ENCODE results near the gene TP53BP2.

The TP53BP2 gene

DNA sequence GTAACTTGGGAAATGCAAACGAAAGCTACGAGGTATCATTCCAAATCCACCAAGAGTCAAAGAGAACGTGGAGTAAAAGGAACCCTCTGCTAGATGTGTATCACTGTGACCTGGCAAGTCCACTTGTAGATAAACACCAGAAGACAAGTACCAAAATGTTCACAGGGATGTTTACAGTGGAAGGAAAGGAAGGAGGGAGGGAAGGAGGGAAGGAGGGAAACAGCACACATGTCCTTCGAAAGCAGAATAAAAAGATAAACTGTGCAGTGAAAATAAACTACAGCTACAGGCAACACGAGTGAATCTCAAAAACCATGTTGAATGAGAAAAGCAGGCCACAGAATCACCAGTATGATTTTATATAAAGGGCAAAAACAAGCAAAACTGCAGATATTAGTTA is 59.9 kb downstream of the TP53BP2 start:
- DNase-seq, result no peak

DNA sequence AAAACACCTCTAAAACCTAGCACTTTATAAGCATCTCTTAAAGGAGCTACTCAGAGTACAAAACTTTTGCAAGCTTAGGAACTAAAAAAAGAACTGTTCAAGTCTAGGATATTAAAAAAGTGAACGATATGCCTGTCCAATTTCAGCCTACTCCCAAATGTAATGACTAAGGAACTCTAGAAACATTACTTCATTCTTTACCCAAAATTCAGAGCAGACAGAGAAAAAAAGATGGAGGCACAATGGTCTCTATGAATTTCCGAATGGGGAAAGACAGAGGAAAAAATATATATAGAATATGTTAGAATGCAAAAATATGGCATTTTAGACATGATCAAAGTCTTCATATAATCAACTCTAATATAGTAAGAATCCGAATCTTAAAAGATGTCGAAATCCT is 61.2 kb downstream of the TP53BP2 start:
- DNase-seq, result no peak

DNA sequence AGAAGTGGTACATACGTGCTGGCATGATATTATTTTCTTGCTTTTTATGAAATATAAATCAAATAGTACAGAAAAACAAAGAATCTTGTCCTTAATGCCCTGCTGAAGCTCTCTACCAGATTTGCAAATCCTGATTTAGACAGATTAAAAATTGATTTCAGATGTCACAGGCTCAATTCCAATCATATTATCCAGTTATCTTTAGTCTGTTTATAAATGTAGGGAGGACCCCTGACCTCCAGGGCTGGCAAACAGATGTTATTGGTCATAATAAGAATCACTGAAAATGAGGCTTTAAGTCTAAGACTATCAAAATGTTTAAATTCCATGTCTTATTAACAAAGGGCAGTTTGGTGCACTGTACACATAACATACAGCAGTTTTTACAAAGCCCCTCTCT is 62.1 kb downstream of the TP53BP2 start:
- no peak for DNase-seq

DNA sequence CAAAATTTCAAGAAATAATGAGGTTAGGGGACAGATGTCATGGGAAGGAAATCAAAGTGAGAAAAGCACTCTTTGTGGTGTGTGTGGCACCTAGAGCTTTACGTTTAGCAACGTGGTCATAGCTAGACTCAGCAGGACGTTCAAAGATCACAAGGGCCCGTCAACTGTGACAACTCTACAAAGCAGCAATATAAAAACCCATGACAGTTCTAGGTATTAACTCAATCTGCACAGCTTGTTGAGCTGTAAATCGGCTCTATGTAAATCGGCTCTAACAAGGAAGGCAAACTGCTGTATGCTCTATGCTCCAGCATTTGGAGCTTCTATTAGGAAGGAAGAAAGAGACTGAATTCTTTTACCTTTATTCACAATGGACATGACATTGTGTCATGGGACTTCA is 64.8 kb downstream of the TP53BP2 start:
- DNase-seq, result no peak

DNA sequence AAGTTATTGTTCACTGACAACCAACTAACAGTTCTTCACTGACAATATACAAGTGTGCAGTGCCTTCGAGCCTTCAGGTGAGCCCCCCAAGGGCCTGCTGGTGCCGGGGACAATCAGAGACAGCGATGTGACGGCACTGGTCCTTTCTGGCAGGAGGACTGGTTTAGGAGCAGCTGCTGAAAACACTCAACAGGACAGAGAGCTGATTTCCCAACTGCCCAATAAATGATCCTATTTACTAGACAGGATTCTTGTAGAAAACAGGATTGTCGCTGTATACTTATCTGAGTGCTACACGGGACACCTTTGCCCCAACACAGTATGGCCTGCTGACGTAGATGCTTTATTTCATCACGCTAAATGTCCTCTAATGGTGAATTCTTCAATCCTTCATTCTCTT is 65.4 kb downstream of the TP53BP2 start:
- no peak for DNase-seq

DNA sequence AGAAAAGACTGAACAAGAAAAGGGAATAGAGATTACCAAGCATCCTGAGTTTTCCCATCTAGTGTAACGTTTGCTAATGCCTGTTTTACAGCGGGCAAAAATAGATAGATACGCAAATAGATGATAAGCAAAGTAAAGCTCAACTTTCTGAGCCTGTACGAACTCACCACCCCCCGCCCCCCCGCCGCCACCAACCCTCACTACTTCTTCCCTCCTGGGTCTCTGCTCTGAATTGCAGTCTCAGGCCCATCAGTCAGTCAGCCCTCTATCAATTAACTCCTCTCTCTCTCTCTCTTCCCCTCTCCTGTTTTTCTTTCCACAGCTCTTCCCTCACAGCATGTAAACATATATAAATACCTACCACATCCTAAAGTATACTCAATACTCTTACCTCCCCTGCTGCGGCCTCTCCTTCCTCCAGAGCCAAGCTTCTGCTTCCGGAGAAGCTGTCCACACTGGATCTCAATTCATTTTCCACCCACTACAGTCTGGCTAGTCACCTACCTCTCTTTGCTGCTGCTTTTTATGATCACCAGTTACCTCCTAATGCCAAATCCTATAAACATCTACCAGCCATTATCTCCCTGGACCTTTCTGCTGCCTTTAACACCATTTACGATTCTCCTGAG is 68.8 kb downstream of the TP53BP2 start:
- DNase-seq, result no peak

DNA sequence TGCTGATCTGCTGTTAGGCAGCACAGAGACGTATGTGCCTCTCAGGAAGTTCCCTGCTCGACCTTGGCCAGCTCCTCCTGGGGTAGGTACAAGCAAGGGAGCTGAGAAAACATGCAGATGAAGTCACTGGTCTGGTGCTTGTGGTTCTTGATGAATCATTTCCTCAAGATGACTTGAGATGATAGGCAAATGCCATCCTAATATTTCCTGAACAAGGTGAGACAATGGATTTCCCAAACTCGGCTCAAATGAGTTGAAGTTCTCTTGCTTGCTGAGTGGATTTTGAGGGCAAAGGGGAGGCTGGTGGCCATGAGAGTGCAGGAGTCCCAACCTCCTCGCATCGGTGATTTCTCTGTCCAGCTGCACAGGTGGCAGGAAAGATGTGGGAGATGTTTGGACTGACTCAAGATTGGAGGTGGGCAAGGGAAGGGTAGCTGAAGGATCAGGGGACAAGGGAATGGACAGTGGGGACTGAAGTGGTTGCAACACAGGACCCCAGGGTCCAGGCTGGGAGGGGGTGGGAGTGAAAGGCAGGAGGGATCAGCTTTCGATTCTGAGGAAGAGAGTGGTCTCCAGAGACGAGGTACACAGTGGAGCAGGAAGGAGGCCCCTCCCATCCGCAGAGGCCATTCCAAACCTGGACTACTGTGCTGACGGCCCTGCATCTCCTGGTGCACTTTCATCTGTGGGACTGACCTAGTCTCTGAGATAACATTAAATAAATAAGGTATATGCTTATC is 69.5 kb downstream of the TP53BP2 start:
- peak; percentile 51 for DNase-seq

DNA sequence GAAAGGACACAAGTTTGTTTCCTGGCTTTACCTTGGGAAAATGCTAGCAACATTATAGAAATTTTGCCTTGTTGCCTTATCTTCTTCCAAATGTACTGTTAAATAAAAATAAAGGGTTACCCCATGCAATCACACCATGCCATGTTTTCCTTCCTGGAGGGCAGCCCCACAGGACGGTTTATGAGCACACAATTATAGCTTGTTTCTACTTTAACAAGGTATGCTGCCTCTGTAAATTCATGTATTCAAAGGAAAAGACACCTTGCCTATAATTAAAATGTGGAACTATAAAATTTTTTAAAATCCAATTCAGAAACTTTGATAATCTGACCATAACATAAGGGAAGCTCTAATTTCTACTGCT is 70.1 kb downstream of the TP53BP2 start:
- DNase-seq, result no peak

DNA sequence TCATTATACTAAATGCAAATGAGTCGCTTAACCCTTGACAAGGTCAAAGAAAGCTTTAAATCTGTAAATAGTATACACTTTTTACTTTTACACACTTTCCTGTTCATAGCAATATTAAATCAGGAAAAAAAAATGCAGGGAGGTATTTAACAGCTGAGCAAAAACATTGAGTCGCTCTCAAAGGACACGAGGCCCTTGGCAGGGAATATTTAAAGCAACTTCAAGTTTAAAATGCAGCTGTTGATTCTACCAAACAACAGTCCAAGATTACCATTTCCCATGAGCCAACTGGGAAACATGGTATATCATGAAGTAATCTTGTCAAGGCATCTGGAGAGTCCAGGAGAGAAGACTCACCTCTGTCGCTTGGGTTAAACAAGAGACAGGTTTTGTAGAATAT is 70.7 kb downstream of the TP53BP2 start:
- DNase-seq, result no peak

DNA sequence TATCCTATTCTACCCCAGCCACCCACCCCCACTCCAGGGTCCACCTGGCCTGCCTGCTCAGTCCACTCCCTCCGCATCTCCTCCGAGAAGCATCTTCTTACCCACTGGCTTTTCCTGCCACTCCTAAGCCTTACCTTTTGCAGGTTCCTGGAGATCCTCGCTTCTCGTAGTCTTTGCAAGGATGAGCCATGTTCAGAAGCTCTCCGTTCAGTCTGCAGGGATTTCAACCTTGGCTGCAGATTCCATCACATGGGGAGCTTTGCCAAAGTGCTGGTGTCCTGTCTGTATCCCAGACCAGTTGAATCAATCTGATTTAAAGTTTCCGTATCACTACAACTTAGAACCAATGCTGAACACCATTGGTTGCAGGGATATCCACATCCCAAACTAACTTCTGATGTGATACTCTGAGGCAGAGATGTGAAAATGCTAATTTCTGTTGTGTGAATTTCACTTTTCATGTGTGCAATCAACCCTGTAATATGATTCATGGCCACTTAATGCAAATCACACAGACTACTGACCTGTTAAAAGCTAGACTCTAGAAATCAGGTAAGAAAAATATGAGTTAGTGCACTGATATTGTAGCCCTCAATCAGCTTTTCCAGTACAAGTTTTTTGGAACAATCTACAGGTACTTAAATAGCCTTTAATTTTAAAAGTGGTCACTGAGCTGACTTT is 71.5 kb downstream of the TP53BP2 start:
- no peak for DNase-seq

DNA sequence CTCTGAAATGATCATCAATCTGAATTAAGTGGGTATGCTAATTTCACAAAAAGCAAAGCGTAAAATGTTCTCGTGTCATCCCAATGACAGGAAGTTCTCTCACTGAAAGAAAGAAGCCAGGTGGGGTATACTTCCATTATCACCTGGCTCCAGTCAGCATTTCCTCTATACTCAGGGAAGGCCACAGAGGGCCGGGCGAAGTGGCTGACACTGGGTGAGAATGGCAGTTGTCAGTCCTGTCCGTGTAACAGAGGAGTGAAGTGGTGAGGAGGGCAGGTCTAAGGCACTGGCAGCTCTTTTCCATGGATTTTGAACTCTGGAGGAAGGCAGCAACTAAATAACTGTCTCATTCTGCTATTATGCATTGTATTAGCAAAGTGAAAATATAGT is 73.0 kb downstream of the TP53BP2 start:
- DNase-seq, result no peak

DNA sequence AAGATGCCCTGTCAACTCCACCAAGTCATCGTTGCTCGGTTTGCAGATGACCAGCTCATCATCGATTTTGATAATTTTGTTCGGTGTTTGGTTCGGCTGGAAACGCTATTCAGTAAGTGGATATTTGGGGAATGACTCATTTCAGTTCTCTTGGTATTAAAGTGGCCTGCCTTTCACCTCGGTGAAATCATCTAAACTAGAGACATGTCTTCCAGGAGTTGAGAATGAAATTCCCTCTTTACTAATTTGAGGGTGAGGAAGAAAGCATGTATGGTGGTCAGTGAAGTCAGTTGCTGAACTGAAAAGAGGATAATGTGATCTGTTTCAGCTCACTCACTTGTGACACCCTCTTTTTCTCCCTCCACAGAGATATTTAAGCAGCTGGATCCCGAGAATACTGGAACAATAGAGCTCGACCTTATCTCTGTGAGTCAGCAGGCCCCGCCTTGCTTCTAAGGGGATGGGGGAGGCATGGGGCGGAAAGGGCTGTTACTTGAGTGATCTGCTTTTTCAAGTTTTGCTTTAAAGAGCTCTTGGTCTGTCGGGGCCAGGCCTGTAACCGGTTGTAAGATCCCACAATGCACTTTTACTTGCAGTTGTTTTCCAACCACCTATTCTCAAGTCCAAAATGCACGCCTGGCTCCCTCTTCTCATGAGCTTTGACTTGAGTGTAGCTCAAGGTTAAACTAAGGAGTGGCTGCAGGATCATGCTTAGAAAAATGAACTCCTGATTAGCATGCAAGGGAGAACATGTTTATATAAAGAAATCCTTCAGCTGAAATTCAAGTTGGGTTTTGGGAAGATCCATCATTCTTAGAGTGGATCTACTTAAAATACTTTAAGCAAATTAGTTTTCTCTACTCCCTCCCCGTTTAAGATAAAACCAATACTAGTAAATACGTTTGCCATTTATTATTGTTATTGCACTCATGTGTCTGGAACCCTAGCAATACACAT is 73.7 kb downstream of the TP53BP2 start:
- DNase-seq, result no peak

DNA sequence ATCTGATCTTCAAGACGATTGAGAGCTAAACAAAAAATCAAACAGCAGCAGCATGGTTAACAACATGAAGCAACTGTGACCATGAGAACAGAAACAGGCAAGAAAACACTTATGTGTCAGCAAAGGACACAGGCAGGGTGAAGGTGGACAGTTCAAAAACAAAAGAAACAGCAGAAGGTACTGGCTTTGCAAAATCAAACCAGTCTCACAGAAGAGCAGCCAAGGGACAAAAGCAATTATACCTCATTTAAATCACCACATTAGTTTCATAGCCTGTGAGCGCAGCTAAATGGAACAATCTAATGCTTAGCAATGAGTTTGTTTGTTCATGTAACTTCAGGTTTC is 74.3 kb downstream of the TP53BP2 start:
- no peak for DNase-seq

DNA sequence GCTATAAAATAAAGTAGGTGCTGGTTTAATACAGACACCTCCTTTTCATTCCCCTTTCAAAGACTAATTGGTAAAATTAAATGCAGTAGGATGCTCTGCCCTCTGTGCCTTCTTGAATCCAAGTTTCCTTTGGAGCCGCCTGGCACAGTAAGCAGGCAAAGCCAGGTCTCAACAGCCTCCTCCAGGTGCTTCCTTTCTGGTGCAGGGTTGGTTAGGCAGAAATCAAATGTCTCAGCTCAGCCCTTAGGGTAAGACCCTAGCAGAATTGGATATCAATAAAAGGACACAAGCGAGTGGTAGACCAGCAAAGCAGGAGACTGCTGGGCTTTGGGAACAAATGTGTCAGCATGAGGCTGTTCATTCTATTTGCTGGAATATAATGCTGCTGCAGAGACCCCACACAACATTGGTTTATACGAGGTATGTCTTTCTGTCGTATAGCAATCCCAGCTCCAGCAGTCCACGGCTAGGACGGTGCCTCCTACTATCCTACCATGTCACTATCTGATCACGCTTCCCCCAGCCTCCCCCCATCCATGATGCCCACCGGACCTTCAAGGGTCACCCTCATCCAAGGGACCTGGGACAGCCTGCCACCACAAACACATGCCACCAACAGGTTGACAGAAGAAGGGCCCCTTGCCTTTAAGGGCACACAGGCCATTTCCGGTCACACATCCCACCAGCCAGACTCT is 75.0 kb downstream of the TP53BP2 start:
- DNase-seq, result no peak

DNA sequence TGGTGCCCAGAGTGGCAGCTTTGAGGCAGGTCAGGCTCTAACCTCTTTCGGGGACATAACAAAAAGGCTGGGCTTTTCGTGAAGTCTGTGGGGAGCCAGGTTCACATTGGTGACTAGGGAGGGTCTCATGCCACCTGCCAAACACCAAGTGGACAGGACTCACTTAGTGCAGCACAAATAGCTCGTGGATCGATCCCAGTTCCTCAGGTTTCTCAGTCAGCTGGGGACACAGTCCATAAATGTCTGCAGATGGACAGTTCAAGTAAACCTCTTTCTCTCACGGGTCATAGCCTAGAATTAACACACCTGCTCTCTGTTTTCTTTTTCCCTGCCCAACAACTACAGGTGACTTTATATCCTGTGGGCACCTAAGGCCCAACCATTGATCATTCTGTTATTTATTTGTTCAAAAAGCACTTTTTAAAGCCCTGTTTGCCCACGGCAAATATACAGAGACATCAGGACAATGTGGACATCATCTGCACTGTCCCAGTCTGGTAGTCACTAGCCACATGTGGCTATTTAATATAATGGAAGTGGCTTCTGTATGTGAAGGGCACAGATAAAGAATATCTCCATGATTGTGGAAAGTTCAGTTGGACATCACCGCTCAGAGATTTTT is 79.9 kb downstream of the TP53BP2 start:
- no peak for DNase-seq

DNA sequence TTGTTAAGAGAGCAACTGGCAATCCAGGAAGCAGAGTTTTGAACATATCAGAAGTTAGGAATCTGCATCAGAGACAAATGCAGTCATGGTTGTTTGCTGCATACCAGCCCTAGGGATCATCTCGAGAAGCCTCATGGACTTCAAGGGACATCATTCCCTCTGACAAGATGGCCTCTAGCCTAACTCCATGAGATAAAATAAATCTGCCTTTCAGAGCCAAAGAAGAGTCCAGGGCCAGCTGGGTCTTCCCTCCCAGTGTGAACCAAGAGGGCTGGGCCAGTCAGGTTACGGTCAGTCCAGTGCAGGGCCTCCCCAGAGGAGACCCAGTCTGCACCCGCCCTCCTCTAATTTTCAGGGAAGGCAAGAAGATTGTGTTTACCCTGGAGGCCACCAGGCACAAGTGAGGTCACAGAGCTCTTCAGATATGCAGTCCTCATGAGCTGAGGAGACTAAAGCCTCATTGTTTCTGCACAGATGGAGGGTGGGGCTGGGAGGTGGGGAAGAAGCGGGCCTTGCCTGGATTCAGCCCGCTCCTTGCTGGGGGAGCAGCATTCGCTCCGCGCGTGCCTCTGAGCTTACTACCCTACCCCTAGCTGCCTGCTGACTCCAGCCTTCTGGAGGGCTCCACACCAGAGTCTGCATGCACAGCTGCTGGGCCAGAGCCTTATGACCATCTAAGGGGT is 80.6 kb downstream of the TP53BP2 start:
- DNase-seq, result no peak

DNA sequence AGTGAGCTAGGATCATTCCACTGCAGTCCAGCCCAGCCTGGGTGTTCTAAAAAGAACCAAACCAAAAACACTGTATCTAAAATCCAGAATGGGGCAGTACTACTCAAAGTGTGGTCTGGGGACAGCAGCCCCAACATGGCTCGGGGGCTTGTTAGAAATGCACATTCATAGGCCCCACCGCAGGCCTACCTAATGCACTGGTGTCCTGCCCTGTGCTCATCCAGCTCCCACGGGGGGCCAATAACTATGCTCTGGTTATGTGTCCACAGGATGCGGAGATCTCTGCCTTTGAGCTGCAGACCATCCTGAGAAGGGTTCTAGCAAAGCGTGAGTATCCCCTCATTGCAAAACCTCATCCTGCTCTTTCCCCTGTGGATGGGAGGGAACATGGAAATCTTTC is 81.9 kb downstream of the TP53BP2 start:
- DNase-seq, result no peak

DNA sequence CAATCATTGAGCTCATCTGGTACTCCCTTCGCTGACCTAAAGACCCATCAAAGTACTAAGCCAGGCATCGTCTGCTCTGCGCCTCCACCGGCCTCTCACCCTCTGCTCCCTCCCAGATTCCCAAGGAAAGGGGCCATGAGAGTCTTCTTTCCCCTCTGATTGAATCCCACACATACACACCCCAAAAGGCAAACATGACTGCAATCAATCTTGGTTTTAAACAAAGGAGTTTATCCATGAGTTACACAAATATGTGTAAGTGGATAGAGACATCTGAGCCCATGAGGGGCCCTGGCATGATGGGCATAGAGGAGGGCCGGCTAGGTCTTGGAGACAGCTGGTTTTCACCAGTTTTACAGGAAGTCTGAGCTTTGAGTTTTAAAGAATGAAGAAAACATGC is 82.5 kb downstream of the TP53BP2 start:
- no peak for DNase-seq

DNA sequence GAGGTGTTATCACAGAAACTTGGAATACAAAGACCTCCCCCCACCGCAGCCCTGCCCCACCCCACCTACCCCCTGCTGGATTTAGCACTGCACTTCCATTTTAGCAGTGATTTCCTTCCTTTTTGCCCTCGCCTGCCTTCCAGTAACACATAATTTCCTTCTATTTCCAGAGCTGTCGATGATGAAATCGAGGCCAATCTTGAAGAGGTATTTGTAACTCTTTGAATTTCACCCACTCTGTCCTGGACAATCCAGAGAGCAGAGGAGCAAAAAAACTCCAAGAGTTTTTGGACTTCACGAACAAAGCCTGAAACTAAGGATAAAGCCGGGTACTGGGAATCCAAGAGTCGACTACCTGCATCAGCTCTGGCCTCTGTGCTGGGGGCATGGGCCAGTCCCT is 84.3 kb downstream of the TP53BP2 start:
- no peak for DNase-seq

DNA sequence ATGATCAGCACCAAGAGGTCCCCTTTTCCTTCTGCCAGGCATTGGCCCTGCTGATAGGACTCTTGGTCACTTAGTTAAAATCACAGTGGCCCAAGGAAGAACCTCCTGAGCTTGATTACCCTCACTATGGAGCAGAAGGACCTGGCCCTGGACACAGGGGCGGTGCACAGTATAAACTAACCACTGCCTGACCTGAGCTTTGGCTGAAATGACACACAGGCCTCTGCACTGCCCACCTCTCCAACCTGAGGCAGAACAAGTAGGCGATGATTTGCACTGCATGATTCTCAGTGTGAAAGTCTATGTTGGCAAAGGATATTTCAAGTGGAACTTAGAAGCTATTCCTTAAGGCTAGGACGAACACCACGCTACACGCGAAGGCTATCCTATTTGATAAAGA is 84.9 kb downstream of the TP53BP2 start:
- no peak for DNase-seq

DNA sequence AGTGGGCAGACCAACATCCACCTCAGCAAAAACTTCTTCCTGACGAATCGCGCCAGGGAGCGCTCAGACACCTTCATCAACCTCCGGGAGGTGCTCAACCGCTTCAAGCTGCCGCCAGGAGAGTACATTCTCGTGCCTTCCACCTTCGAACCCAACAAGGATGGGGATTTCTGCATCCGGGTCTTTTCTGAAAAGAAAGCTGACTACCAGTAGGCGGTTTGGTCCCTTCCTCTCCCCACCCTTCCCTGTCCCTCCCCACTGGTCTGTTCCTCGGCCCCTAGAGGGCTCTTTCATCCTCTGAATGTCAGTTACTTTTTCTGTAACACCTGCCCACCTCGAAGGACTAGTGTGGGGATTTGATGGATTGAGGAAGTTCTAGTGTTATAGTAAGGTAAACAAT is 86.5 kb downstream of the TP53BP2 start:
- DNase-seq, result no peak

DNA sequence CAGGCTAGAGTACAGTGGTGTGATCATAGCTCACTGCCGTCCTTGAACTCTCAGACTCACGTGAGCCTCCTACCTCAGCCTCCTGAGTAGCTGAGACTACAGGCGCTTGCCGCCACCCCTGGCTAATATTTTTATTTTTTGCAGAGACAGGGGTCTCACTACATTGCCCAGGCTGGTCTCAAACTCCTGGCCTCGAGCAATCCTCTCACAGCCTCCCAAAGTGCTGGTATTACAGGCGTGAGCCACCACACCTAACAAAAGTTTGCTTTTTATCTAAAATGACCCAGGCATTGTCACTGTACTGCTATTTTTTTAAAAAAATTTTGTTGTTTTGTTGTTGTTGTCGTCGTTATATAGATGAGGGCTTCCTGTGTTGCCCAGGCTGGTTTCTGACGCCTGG is 87.0 kb downstream of the TP53BP2 start:
- no peak for DNase-seq
